Measurements from ENCODE around the gene MALL.
"Not testable (repeated sequence)": the region's sequence is repeated elsewhere in the genome, so short reads cannot be mapped to it uniquely, and the experiment has no call there.

MALL gene

DNA sequence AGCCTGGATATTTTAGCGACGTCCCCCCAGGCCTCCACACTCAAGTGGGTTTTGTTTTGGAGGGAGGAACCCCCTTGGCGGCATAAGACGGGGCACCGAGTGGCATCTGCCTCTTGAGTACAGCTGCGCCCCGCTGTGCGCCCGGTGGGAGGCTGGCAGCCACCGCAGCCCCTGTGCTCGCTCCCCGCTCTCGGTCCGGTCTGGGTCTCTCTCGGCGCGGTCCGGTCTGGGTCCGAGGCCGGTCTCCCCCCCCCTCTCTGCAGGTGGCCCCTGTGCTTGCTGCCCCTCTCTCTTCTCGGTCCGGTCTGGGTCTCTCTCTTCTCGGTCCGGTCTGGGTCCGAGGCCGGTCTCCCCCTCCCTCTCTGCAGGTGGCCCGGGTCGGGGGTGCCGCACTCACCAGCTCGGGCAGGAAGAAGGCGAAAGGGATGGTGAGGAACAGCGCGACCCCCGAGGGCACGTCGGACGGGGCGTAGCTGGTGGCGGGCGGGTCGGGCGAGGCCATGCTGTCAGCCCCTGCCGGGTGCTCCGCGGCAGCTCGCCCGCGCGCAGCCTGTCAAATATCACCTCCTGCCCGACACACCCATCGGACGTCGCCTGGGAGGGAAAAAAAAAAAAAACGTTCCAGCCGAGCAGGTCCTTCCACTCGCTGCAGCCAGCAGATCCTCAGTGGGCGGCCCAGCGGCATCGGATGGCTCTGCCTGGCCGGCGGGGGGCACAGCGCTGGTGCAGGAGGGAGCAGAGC, at the start of gene MALL:
Gene MALL (minus strand): TSS at position 532 of the 742 bp plus-strand sequence. CDS start 30 bp downstream, at position 502.
- no peak for DNase-seq (ENCODE audit: low spot score)

DNA sequence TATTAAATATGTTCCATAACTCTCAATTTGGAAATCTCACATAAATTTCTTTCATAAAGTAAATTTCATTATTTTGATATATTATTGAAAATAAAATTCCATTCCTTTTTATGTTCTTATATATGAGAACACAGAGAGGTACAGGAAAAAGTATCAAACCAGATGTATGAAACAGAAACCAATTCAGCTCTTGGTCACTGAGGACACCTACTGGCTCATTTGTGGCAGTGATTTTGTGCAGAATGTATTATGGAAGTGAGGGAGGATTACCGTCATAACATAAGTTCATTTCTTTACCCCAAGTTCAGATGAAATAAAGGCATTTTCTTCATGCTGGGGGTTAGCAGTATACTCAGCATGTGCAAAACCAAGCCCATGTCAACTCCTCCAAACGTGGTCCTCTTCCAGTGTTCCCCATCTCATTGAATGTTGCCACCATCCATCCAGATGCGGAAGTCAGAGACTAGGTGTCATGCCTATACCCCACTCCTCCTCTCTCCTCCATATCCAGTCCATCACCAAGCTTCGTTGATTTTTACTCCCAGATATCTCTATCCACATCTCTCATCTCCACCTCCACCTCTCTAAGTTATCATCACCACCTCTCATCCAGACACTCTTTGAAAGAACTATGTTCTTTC, 41.7 kb upstream of the MALL start:
- DNase-seq (ENCODE audit: low spot score) = peak; percentile 78

DNA sequence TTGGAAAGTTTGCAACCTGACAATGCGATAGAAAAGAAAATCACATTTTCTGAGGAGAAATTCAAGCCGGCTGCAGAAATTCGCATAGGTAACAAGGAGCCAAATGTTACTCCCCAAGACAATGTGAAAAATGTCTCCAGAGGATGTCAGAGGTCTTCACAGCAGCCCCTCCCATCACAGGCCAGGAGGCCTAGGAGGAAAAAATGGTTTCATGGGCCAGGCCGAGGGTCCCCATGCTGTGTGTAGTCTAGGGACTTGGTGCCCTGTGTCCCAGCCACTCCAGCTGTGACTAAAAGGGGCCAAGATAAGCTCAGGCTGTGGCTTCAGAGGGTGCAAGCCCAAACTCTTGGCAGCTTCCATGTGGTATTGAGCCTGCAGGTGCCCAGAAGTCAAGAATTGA, 39.2 kb upstream of the MALL start:
- not testable (repeated sequence) for DNase-seq (ENCODE audit: low spot score)

DNA sequence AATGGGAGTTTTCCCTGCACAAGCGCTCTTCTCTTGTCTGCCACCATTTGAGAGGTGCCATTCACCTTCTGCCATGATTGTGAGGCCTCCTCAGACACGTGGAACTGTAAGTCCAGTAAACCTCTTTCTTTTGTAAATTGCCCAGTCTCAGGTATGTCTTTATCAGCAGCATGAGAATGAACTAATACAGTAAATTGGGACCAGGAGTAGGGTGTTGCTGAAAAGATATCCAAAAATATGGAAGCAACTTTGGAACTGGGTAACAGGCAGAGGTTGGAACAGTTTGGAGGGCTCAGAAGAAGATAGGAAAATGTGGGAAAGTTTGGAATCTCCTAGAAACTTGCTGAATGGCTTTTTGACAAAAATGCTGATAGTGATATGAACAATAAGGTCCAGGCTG, 38.6 kb upstream of the MALL start:
- not testable (repeated sequence) for DNase-seq (ENCODE audit: low spot score)

DNA sequence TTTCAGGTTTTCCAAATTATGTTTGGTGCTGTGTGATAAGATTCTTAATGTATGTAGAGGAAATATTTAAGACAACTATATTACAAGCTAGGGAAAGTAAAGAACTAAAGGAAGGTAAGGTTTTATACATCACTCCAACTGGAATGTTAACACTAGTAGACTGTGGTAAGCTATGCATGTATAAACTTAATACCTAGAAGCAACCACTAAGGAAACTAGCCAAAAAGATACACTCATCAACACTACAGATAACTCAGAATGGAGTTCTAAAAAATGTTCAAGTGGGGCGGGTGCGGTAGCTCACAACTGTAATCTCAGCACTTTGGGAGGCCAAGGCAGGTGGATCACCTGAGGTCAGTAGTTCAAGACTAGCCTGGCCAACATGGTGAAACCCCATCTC, 37.8 kb upstream of the MALL start:
- no peak for DNase-seq (ENCODE audit: low spot score)

DNA sequence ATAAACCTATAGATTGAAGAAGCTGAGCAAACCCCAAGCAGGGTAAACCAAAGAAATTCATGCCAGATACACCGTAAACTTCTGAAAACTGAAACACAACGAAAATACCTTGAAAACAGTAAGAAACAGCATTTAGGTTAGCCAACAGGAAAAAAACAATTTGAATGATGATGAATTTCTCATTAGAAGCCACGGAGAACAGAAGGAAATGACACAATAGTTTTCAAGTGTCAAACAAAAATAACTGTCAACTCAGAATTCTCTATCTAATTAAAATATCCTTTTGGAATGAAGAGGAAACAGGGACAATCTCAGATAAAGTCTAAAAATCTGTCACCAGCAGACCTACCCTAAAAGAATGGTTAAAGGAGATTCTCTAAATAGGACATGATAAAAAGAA, 37.3 kb upstream of the MALL start:
- DNase-seq (ENCODE audit: low spot score) = no peak

DNA sequence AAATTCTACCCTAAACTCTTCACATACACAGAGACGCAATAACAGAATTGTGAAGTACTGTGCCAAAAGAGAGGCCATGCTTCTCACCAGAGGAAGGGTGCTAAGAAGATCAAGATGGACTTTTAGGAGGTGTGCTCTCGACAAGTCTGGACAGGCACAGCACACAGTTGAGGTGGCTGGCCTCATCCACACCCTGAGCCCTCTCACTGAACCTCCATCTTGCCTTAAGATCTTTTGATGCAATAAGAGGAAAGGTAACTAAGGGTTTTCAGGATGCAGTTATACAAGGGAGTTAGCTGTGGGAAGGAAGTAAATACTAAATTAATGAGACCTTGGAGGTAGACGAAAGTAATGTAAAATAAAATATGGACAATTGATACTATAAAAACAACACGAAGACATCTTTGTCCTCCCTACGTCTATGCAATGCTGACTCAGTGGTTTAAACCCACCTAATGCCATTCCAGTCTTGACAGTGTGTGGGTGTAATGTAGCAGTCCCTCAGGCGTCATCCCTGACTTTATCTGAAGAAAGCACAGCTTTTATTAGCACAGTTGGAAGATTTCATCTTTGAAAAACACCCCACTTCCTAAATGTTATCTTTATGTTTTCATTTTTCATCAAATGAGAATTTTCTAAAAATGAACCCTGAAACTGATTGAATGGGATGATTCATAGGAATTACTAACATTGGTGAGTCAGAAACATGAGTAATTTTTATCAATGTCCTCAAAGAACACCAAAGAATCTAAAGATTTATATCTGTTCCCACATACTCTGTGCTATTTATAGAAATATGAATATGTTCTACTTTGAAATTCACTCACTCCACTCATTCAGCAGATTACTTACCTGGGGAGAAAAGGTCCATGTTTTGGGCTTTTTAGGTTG, 34.0 kb upstream of the MALL start:
- DNase-seq (ENCODE audit: low spot score) = peak; percentile 80

DNA sequence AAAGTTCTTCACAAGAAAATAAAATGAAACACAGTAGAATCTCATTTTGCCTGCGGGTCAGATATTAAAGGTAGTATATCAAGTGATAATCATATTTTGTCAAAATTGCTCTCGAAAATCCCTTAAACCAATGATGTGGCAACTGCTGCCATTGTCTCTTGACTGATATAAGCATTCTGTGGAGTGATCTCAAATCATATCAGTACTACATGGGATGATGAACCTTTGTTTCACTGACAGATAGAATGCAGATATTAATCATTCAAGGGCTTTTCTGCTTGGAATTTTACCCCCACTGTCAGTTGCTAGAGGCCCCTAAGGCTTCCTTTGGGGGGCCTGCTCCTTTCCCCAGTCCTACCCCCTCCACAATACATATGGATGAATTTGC, 31.3 kb upstream of the MALL start:
- no peak for DNase-seq (ENCODE audit: low spot score)

DNA sequence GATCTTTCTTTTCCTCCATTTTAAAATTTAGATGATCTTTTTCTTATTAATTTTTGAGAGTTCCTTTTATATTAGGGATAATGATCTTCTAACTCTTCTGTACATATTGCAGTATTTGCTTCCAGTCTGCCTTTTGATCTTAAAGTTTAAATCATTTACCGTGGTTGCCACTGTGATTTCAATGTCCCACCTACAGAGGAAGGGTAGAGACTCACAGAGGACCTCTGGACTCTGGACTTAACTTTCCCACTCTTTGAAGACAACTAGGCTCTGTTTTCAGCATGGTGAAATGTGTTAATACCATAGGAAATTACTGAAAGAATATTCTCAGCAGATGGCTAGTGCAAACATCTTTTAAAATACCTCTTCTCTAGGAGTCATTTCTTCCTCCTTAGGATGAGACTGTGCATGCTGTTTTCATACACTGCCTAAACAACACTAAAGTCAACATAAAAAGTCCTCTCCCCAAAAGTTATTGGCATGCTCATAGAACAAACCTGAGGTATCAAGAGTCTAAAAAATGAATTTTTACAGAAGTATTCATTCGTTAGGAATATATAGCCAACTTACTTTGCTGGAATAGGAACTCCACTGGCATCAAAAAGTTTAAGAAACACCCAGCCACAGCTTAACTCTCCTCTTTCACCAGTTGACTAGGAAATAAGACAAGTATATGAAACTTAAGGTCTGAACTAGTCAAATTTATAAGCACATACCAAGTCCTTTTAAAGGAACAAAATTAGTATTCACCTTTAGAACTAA, 30.7 kb upstream of the MALL start:
- DNase-seq (ENCODE audit: low spot score) = no peak

DNA sequence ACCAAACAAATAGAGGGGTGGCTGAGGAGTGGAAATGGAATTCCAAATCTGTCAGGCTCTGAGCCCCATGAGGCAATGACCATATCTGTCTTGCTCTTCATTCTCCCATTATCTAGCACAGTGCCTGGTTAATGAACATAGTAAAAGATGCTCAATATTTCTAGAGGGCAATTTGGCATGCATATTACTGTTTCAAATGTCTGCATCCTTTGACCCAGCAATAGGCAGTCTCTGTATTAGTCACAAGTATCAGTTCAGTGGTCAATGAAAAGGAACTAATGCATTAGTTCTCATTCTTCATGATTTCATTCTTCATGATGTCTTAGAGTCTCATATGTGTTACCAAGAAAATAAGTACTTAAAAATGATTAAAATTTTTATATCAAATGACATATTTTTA, 28.4 kb upstream of the MALL start:
- DNase-seq (ENCODE audit: low spot score) = no peak

DNA sequence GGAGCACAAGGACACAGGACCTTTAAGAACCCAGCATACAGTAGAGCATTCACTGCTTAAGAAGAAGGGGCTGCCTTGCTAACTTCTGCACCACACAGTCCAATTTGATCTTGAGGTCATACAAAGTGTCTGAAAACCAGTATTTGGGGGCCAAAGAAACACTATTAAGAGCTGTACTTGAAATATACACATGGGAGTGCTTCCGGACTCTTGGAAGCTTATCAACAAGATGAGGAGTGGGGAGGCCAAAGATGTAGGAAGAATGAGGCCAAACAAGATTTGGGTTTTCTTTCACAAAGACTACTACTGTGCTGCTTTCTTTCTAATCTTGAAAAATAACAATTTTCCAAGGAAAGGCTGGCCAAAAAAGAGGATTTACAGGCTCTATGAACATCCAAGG, 24.8 kb upstream of the MALL start:
- DNase-seq (ENCODE audit: low spot score) = no peak

DNA sequence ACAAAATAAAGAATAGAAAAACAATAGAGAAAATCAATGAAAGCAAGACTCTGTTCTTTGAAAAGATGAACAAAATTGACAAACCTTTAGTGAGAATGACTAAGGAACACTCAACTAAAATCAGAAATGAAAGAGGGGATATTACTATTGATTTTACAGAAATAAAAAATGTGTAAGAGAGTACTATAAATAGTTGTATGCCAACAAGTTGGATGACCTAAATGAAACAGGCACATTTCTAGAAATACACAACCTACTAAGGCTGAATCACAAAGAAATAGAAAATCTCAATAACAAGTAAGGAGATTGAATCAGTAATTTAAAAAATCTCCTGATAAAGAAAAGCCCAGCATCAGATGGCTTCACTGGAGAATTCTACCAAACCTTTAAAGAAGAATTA, 18.4 kb upstream of the MALL start:
- no peak for DNase-seq (ENCODE audit: low spot score)

DNA sequence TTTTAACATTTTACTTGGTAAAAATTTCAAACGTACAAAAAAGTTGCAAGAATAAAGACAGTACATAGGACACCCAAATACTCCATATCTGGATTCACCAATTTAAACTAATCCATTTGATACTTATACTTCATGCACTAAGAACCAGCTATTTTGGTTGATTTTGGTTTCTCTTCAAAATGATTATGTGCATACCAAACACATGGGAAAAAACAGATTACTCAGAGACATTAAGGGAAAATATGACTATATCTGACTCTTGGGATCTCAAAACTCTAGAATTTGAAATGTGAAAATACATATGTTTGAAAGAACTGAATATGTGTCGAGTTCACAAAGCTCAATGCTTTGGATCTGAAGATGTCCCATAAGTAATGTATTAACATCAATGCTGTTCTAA, 15.5 kb upstream of the MALL start:
- DNase-seq (ENCODE audit: low spot score) = no peak

DNA sequence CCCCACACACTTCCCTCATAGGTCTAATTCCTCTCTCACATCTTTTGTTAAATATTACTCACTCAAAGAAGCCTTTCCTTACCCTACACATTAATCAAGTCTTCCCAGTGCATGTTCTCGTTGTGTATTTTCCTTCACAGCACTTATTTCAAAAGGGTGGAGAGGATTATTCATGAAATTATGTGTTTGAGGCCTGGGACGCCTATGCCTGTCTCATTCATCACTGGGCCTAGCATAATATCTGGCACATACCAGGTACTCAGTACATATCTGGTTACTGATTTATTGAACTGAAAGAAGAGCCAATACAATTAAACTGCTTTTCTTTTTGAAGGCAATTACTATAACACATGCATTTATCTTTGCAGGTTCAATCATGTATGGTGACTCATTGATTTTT, 15.1 kb upstream of the MALL start:
- no peak for DNase-seq (ENCODE audit: low spot score)

DNA sequence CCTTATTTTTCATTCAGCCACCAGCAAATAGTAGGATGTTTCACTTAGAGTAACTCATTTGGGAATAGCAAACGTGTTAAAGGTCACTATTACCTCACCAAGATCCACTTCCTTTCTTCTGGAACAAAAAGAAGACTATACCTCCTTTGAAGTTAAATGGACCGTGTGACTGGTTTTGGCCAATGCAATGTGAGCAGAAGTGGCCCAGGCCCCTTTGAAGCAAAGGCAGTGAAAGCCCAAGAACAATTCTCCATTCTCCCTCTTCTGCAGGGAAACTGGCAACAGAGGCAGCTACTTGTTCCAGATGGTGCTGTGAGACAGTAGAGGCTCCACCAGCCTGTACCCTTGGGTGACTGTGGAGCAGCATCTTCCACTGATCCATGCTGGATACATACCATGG, 11.3 kb upstream of the MALL start:
- no peak for DNase-seq (ENCODE audit: low spot score)

DNA sequence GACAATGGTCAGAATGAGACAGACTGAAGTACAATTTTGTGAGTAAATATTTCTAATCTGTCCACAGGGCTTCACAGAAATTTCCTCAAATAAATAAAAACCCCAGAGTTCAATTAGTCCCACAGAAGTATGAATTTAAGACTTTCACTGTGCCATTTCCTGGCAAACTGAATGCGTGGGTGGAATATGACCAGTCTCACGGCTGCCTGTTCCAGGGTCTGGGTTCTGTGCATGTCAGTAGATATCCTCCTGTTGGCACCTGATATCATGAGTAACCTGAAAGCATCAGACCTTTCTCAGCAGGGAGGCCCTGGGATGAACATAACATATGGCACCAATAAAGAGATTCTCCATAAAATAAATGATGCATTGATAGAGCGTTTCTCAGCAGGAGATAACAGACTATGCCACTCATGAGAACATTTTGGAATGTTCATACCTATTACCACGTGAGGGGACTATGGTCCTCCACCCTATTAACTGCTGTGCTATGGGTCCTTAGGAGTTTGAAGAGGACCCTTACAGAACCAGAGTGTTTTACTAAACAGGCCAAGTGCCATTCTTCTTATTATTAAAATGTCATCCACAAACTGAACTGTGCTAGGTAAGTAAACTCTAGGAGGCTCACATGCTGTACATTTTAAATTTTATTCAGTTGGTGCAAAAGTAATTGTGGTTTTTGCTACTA, 10.6 kb upstream of the MALL start:
- DNase-seq (ENCODE audit: low spot score) = no peak

DNA sequence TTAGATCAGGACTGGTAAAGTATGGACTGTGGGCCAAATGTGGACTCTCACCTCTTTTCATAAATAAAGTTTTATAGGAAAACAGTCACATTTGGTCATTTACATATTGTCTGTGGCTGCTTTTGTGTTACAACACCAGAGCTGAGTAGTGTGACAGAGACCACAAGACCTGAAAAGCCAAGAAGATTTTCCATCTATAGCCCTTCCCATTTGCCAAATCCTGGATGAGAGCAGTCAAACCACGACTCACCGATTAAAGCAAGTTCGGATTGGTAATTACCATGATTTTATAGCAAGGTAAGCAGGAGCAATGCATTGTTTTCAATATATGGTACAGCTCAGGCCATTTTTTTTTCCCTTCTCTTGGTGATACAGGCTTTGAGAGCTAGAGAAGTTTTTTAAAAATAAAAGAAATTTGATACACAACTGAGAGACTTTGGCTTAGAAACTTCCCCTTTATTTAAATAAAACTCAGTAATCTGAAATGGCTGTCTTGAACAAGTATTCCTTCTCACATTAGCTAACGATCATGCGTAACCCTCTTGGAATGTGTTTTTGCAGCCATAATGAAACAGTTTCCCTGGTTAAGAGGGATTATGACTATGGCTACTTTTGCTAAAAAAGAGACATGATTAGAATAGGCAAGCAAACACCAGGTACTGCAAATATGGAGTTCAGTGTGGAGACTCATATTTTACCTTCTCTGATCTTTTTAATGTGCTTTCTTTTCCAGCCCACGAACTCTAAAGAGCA, 9.5 kb upstream of the MALL start:
- no peak for DNase-seq (ENCODE audit: low spot score)

DNA sequence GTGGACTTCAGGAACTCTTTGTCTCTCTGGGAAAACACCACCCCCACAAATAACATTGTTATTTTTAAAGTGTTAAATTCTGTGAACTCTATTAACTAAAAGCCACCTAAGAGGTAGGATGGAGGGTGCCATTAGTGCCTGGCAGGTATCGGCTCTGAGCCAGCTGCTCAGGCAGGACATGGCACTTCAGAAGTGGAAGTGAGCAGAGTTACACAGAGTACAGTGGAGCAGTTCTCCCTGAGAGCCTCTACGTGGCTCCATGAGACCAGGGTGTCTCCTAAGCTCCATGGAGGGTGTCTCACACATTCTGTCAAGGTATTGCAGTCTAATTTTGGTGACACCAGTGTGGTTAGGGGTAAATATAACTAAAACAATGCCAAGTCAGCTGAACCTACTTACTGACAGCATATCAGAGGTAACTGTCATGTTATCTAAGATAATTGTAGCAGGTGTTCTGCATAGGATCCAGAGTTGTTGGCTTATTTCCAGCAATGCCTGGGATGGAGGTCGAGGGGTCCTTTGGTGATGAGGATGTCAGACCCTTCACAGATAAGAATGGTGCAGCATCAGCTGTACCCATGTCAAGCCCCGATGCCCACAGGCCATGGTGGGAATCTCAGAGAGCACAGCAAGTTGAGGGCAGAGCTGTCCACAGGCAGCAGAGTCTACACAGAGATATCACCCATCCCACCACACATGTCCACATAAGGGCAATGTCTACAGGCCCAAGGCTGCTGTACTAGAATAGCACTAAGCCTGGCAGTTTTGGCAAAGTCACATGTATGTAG, 8.6 kb upstream of the MALL start:
- no peak for DNase-seq (ENCODE audit: low spot score)

DNA sequence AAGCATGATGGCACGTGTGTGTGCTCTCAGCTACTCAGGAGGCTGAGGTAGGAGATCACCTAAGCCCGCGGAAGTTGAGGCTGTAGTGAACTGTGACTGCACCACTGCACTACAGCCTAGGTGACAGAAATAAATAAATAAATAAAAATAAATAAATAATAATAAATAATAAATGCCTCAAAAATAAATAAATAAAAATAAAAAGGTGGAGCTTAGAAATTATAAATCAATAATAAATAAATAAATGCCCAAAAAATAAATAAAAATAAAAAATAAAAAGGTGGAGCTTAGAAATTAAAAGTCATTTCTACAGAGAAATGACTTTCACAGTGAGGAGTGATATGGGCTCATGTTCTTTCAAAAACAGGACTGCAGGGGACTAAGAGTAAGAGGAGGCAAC, 6.0 kb upstream of the MALL start:
- no peak for DNase-seq (ENCODE audit: low spot score)

DNA sequence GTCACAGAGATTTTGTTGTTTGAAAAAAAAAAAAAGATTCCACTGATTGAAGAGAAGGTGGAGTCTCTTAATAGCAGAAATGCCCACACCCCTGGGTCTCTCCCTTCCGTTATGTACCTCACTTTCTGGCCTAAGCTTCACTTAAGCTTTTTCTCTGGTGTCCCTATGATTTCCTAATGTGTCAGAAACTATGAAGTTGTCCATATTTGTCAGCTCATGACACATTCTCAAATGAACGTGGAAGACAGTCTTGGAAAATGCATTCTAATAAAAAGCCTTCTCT, 5.4 kb upstream of the MALL start:
- DNase-seq (ENCODE audit: low spot score) = no peak

Data from RKO (cell line).